Testis (tissue), 3 donors: ENCODE results near the gene NAA80. TPM values are rescaled to one million over a fixed set of nuclear protein-coding genes. Genes with fewer than 3 reads are reported as not detected.

Experiments used
- DNase-seq: peaks from one replicate; pipeline ENCODE4 v3.0.0-alpha.2; 2019
- H3K27ac ChIP-seq, 2 donors: fragments of 200-600 bp; sonication (generic); one replicate each; pipeline ENCODE4 v1.5.1; 2019
- H3K27me3 ChIP-seq: fragments of 200-600 bp; sonication (generic); one replicate; pipeline ENCODE4 v1.5.1; 2019
- H3K36me3 ChIP-seq: fragments of 200-600 bp; sonication (generic); one replicate; pipeline ENCODE4 v1.5.1; 2017; ENCODE audit warnings: low read depth; ENCODE audit errors: missing control alignments
- H3K4me1 ChIP-seq: fragments of 200-600 bp; sonication (generic); one replicate; pipeline ENCODE4 v1.5.1; 2019
- H3K4me3 ChIP-seq, 2 donors: fragments of 200-600 bp; sonication (generic); one replicate each; pipeline ENCODE4 v1.5.1; 2017 to 2019
- H3K9me3 ChIP-seq: fragments of 200-600 bp; sonication (generic); one replicate; pipeline ENCODE4 v1.5.1; 2017
- CTCF ChIP-seq, 3 experiments: fragments of 450-650 bp in 2 of 3; fragments of 200-600 bp in 1 of 3; sonication (generic) in 1 of 3; IDR thresholded peaks; one replicate each; pipeline ENCODE4 v1.5.1; 2016 to 2019; ENCODE audit warnings: antibody characterized with exemption in 3 of 3, mild to moderate bottlenecking in 2 of 3, moderate library complexity in 1 of 3
- POLR2A ChIP-seq: fragments of 450-650 bp; IDR thresholded peaks from one replicate; pipeline ENCODE4 v1.6.1; 2017; ENCODE audit warnings: antibody characterized with exemption, mild to moderate bottlenecking, moderate library complexity
- WGBS, 2 donors: methylation state at CpG; one replicate each; pipeline ENCODE4 v1.1.5; 2018; 5-methylcytosine and 5-hydroxymethylcytosine counted together
- intact Hi-C: fragments of 100-400 bp; cut with DNase I; formaldehyde crosslinking; loops from one replicate; pipeline ENCODE4 v1.15.1; 2023; ENCODE audit warnings: low total_unique reads
- polyA plus RNA-seq: library from polyadenylated mRNA; stranded (reverse); fragments of 350-450 nt; fragmentation: Illumina TruSeq; extraction: RNeasy Lipid Tissue Mini Kit (QIAGEN cat#74804); gene quantifications from one replicate; pipeline ENCODE4 v1.2.3, GENCODE V29; 2014; ENCODE audit warnings: low read depth, low replicate concordance; ENCODE audit not compliant: insufficient read depth
- total RNA-seq, 2 donors: library from RNA; depleted of rRNA; stranded (reverse); fragments of >200 nt; gene quantifications; one replicate each; pipeline ENCODE4 v1.2.3, GENCODE V29; 2016

Gene NAA80
- total and polyA plus RNA-seq, 3 donors from 2014 or later = 37.9 to 79.4 (median 72.4) TPM

GRCh38 chr3:50250514-50250913, 48.7 kb downstream of the NAA80 start:
- WGBS, 2 donors = 71 to 73% methylated on average over 4 of the region's 4 CpGs
- DNase-seq = no peak
- peaks cover 50% of the 10 kb centered on the region for H3K4me1 ChIP-seq
- no peak overlapping the region for H3K4me3 ChIP-seq
- H3K9me3 ChIP-seq = no peaks in the 10 kb centered on the region
- no peak for TF ChIP-seq CTCF (IDR thresholded peaks at IDR 0.05)
- TF ChIP-seq POLR2A = no peak
- intact Hi-C loops = loop anchor here (10.0 kb wide), 1 partner anchor 74 kb away; the partner anchor contains the start of genes HYAL2 and TUSC2
- no peaks in the 10 kb centered on the region for H3K27me3 ChIP-seq
- no peaks in the 10 kb centered on the region for H3K36me3 ChIP-seq
- peak overlapping the region in 1 of 2 donors; percentile 2 for H3K27ac ChIP-seq

- no peaks in the 10 kb centered on the region for H3K27me3 ChIP-seq
- H3K4me3 ChIP-seq = no peak overlapping the region
- intact Hi-C loops = no loop called here
- no peak for DNase-seq
- peak overlapping the region in 1 of 2 donors; percentile 59 for H3K27ac ChIP-seq
- TF ChIP-seq POLR2A (no peak), CTCF (IDR thresholded peaks at IDR 0.05) (no peak)
- no peaks in the 10 kb centered on the region for H3K36me3 ChIP-seq
- H3K4me1 ChIP-seq = peaks cover 58% of the 10 kb centered on the region
- 94 to 100% methylated on average over 2 to 5 of the region's 5 CpGs for WGBS, 2 donors
- no peaks in the 10 kb centered on the region for H3K9me3 ChIP-seq
Observed at GRCh38 chr3:50249457-50249856, 49.7 kb downstream of the NAA80 start.

- TF ChIP-seq POLR2A = no peak
- TF ChIP-seq CTCF (IDR thresholded peaks at IDR 0.05) = no peak
- WGBS, 2 donors = 33 to 43% methylated on average over 2 to 3 of the region's 3 CpGs
- intact Hi-C loops = no loop called here
- peaks cover 62% of the 10 kb centered on the region for H3K4me1 ChIP-seq
- H3K9me3 ChIP-seq = no peaks in the 10 kb centered on the region
- peak overlapping the region in 1 of 2 donors; percentile 59 for H3K27ac ChIP-seq
- H3K36me3 ChIP-seq = no peaks in the 10 kb centered on the region
- no peak overlapping the region for H3K4me3 ChIP-seq
- no peak for DNase-seq
- H3K27me3 ChIP-seq = no peaks in the 10 kb centered on the region
Observed at GRCh38 chr3:50248387-50248786, 50.8 kb downstream of the NAA80 start.

GRCh38 chr3:50246517-50246954, 52.7 kb downstream of the NAA80 start:
- TF ChIP-seq CTCF (IDR thresholded peaks at IDR 0.05) (peak in 1 of 3 experiments; percentile 43), POLR2A (no peak)
- H3K36me3 ChIP-seq = no peaks in the 10 kb centered on the region
- peak overlapping the region in 1 of 2 donors; percentile 58 for H3K4me3 ChIP-seq
- H3K27me3 ChIP-seq = no peaks in the 10 kb centered on the region
- no peaks in the 10 kb centered on the region for H3K9me3 ChIP-seq
- intact Hi-C loops = no loop called here
- peaks cover 77% of the 10 kb centered on the region for H3K4me1 ChIP-seq
- no peak for DNase-seq
- H3K27ac ChIP-seq = peak overlapping the region; percentile 76 to 87
- WGBS, 2 donors = 19 to 25% methylated on average over 3 to 10 of the region's 10 CpGs

Other genes starting within 250 kb of the NAA80 start
- 100 to 1,000 TPM; 341 to 368 TPM for gene RBM5, start 210.5 kb downstream of the NAA80 start, total RNA-seq
- 214 TPM for gene RBM5, start 210.5 kb downstream of the NAA80 start, polyA plus RNA-seq
- 1 to 10 TPM; 6.9 to 8.3 TPM for gene SEMA3F, start 144.1 kb downstream of the NAA80 start, total RNA-seq
- 7.5 TPM for gene SEMA3F, start 144.1 kb downstream of the NAA80 start, polyA plus RNA-seq
- 1 to 10 TPM in 1 of 2 donors, under 1 TPM in 1; 0.93 to 1.2 TPM for gene GNAT1, start 107.8 kb downstream of the NAA80 start, total RNA-seq
- 2.3 TPM for gene GNAT1, start 107.8 kb downstream of the NAA80 start, polyA plus RNA-seq
- gene SLC38A3, start 94.1 kb downstream of the NAA80 start, total RNA-seq = 1 to 10 TPM; 4.3 to 5.4 TPM
- gene SLC38A3, start 94.1 kb downstream of the NAA80 start, polyA plus RNA-seq = 3.4 TPM
- 100 to 1,000 TPM; 239 to 343 TPM for gene GNAI2, start 63.2 kb downstream of the NAA80 start, total RNA-seq
- gene GNAI2, start 63.2 kb downstream of the NAA80 start, polyA plus RNA-seq = 238 TPM
- gene SEMA3B, start 30.3 kb downstream of the NAA80 start, total RNA-seq = 10 to 100 TPM; 12.9 to 26.7 TPM
- 30.2 TPM for gene SEMA3B, start 30.3 kb downstream of the NAA80 start, polyA plus RNA-seq
- gene LSMEM2, start 20.3 kb downstream of the NAA80 start, total RNA-seq = 1 to 10 TPM; 1.5 to 3.2 TPM
- gene LSMEM2, start 20.3 kb downstream of the NAA80 start, polyA plus RNA-seq = 2.6 TPM
- gene IFRD2, start 7.0 kb downstream of the NAA80 start, total RNA-seq = 10 to 100 TPM; 55.3 to 60.9 TPM
- gene IFRD2, start 7.0 kb downstream of the NAA80 start, polyA plus RNA-seq = 42.3 TPM
- gene HYAL3, start within 50 bp of the NAA80 start, total RNA-seq = 10 to 100 TPM; 13.8 to 25.2 TPM
- 27.9 TPM for gene HYAL3, start within 50 bp of the NAA80 start, polyA plus RNA-seq
- gene HYAL1, start 4.2 kb upstream of the NAA80 start, total RNA-seq = 1 to 10 TPM; 2.7 to 3.2 TPM
- 3.7 TPM for gene HYAL1, start 4.2 kb upstream of the NAA80 start, polyA plus RNA-seq
- 100 to 1,000 TPM in 1 of 2 donors, 10 to 100 TPM in 1; 90.9 to 111 TPM for gene HYAL2, start 23.3 kb upstream of the NAA80 start, total RNA-seq
- 58.6 TPM for gene HYAL2, start 23.3 kb upstream of the NAA80 start, polyA plus RNA-seq
- 10 to 100 TPM; 32.7 to 44.5 TPM for gene TUSC2, start 28.8 kb upstream of the NAA80 start, total RNA-seq
- 43.4 TPM for gene TUSC2, start 28.8 kb upstream of the NAA80 start, polyA plus RNA-seq
- 10 to 100 TPM; 50.0 to 52.2 TPM for gene RASSF1, start 41.4 kb upstream of the NAA80 start, total RNA-seq
- 60.1 TPM for gene RASSF1, start 41.4 kb upstream of the NAA80 start, polyA plus RNA-seq
- gene ZMYND10, start 46.3 kb upstream of the NAA80 start, total RNA-seq = 100 to 1,000 TPM; 241 to 335 TPM
- gene ZMYND10, start 46.3 kb upstream of the NAA80 start, polyA plus RNA-seq = 763 TPM
- 10 to 100 TPM; 26.9 to 29.2 TPM for gene NPRL2, start 51.4 kb upstream of the NAA80 start, total RNA-seq
- 28.0 TPM for gene NPRL2, start 51.4 kb upstream of the NAA80 start, polyA plus RNA-seq
- gene CYB561D2, start 51.5 kb upstream of the NAA80 start, total RNA-seq = 10 to 100 TPM; 18.9 to 21.1 TPM
- 16.0 TPM for gene CYB561D2, start 51.5 kb upstream of the NAA80 start, polyA plus RNA-seq
- gene TMEM115, start 60.1 kb upstream of the NAA80 start, total RNA-seq = 10 to 100 TPM; 63.2 to 72.4 TPM
- gene TMEM115, start 60.1 kb upstream of the NAA80 start, polyA plus RNA-seq = 37.6 TPM
- gene CACNA2D2, start 204.2 kb upstream of the NAA80 start, total RNA-seq = 10 to 100 TPM; 16.1 to 19.3 TPM
- gene CACNA2D2, start 204.2 kb upstream of the NAA80 start, polyA plus RNA-seq = 15.9 TPM